Measurements from ENCODE around the gene ZNF48.
"Not testable (repeated sequence)": the region's sequence is repeated elsewhere in the genome, so short reads cannot be mapped to it uniquely, and the experiment has no call there.

Gene ZNF48

DNA sequence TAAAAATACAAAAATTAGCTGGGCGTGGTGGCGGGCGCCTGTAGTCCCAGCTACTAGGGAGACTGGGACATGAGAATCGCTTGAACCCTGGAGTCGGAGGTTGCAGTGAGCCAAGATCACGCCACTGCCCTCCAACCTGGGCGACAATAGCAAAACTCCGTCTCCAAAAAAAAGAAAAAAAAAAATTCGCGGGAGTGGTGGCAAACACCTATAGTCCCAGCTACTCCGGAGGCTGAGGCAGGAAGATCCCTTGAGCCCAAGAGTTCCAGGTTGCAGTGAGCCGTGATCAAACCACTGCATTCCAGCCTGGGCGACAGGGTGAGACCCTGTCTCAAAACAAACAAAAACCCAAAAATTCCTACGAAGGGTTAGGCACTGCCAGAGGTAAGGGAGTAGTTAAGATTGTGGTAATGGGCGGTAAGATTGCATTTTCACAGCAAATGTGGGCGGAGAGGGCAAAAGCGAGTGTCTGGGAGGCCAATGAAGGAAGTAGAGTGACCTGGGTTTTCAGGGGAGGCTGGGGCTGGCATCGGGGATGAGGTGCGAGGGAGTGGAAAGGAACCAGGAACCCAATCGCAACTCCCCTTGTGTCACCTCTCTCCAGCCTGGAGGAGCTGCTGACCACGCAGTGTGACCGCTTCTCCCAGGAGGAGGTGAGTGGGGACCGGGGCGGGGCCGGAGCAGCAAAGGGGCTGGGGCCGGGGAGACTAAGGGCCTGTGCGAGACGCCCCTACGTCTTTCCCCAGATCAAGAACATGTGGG lies 18.0 kb upstream of the ZNF48 start:
- FAIRE-seq (peak; percentile 58), DNase-seq (ENCODE audit: insufficient read length, low spot score) (no peak)

DNA sequence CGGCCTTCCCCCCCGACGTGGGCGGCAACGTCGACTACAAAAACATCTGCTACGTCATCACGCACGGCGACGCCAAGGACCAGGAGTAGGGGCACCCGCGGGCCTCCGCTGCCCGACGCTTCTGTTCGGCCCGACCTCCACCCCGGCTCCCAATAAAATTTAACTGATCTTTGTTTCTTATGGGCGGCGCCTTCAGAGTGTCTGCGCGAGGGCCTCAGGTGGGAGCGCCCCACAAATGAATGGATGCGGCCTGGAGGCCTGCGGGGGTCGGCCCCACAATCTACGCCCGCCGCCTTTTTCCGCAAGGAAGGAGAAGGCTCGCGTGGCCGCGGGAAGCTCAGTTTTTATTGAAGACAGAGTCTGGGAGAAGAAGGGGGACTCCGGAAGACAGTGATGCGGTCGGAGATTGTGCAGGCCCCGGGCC lies 17.4 kb upstream of the ZNF48 start:
- FAIRE-seq (peak; percentile 77), DNase-seq (ENCODE audit: insufficient read length, low spot score) (peak; percentile 60)

DNA sequence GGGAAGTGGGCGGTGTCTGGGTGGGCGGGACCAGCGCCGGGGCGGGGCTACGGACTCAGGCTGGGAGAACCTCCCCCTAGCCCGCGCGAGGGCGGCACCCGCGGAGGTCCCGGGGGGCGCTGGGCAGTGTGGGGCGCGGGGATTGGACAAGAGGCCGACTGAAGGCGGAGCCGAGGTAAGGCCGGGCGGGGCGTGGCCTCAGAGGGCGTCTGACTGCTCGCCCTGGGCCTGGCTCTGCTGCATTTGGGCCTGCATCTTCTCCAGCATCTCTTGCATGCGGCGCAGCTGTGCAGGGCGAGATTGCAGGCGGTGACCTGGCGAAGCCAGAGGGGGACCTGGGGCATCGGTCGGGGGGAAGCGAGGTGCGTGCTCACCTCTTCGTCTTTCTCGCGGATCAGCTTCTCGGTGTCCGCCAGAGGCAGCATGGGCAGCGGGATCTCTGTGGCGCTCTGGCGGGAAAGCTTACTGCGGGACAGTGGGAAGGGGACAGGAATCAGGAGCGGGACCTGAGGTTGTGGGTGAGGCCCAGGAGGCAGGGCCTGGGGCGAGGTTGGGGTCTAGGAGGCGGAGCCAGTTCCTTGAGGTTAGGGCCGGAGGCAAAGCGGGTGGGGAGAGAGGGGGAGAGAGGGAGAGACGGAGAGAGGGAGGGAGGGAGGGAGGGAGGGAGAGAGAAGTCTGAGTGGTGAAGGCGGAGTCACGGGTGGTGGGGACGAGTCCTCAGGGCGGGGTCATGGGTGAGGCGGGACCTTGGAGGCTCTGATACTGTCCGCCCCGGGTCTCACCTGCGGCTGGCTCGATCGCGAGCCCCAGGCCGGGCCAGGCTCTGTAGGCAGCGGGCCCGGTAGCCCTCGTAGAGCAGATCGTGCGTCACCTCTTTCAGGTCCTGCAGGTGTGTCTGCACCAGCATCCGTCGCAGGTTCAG lies 16.7 kb upstream of the ZNF48 start:
- peak; percentile 90 for DNase-seq (ENCODE audit: insufficient read length, low spot score)
- peak; percentile 91 for FAIRE-seq

DNA sequence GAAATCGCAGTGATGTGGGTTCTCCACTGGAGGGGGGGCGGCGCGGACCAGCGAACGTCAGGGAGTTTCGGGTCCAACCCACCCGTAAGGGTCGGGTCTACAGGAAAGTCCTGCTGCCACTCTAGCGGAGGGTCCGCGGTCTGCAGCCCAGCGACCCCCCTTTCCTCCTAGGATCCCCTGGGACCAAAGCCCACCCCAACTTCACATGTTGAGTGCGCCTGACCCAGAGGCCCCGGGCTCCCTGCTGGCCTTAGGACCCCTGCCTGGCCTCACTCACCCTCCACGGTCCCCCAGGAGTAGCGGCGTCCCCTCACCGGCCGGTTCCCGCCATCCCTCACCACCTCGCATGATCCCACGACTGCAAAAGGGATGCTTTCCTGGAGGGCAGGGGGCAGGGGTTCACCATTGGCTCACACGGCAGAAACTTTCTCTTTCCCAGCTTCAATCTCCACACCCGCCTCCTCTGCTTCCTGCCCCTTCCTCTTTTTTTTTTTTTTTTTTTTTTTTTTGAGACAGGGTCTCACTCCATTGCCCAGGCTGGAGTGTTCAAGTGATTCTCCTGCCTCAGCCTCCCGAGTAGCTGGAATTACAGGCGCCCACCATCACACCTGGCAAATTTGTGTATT lies 15.9 kb upstream of the ZNF48 start:
- FAIRE-seq: no peak

DNA sequence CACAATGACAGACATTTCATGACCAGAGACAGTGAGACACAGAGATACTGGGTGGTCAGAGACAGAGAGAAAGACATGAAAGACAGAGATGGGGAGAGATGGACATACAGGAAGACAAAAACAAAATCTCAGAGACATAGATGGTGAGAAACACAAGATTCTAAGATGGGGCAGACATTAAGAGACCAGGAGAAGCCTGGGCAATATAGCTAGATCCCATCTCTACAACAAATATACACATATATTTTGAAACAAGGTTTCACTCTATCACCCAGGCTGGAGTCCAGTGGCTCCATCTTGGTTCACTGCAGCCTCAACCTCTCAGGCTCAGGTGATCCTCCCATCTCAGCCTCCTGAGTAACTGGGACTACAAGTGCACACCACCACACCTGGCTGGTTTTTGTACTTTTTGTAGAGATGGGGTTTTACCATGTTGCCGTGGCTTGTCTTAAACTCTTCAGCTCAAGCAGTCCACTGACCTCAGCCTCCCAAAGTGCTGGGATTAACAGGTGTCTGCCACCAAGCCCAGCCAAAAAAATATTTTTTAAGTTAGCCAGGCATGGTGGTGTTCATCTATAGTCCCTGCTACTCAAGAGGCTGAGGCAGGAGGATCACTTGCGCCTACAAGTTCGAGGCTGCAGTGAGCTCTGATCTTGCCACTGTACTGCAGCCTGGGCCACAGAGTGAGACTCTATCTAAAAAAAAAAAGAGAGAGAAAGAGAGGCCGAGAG lies 15.0 kb upstream of the ZNF48 start:
- no peak for DNase-seq (ENCODE audit: insufficient read length, low spot score)
- no peak for FAIRE-seq

More for the DNA sequence above, 15.9 kb upstream of the ZNF48 start:
- no peak for DNase-seq (ENCODE audit: insufficient read length, low spot score)

DNA sequence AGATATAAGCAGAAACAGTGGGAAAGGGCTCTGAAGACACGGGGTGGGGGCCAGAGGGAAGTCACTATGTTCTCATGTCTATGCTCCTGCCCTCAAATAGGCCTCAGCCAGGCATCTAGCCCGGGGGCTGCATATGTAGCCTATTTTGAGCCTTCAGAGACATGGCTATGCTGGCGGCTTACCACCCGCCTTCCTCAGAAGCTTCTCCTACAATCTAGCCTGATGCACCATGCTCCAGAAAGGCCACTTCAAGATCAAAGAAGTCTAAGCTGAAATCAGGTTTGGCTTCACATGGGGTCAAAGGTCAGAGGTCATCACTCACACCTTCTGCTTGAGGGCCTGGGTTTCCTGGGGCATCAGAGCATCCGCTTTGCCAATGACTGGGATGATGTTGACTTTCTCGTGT lies 14.4 kb upstream of the ZNF48 start:
- DNase-seq (ENCODE audit: insufficient read length, low spot score): no peak
- FAIRE-seq: no peak

DNA sequence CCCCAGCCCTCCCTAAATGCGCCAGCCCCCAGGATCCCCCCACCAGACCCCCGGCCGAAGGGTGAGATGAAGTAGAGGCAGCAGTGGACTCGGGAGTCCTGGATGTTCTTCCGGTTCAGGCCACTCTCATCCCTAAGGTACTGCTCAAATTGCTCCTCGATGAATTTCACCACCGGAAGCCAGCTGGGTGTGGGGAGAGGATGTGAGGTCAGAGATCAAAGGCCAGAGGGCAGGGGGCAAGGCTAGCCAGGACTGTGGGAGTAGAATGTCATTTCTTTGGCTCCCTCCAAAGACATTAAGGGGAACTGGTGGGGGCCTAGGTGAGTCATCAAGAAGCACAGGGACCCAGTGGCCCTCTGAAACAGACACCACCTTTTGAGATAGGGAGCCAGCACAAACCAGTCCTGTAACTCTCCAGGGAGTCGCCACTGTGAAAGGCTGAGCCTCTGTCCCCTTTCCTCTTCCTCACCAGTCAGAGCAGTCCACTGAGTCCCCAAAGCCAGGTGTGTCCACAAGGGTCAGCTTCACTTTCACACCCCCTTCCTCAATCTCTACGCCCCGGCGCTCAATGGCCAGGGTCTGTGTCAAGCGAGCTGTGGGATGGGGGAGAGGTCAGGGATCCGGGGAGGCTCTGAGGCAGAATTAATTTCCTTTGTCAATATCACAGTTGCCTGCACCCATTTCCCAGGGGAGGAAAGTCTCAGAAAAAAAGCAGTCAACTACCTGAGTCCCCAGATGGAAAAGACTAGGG lies 13.8 kb upstream of the ZNF48 start:
- FAIRE-seq: peak; percentile 63
- DNase-seq (ENCODE audit: insufficient read length, low spot score): no peak

DNA sequence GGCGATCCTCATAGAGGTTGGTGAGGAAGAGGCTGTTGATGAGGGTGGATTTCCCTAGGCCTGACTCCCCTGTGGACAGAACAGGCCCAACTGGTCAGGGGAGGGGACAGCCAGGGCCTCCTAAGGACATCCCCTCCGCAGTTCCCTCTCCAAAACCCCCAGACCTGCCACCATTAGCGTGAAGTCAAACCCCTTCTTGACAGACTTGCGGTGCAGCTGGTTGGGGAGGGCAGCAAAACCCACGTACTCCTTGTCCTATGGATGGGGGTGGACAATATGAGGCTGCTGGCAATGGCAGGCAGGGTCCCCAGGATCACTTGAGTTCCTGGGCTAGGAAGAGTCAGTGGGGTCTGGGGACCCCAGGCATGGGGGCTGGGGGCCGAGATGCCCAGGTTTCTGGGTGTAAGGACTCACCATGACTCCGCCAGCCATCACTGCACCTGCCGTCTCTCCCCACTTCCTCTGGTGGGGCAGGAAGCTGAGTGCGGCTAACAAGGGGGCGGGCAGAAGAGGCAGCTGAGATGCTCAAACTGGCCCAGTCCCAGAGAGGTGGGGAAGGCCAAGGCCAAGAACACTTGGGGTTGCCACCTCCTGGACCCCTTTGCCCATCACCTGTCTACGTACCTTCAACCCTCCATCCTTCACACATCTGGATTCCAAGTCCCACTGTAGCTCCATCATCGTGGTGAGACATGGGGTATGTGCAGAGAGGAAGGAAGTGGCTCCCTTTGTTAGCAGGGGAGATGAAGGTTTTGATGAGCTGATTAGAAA lies 12.9 kb upstream of the ZNF48 start, which contains the start of gene SEPTIN1:
Gene SEPTIN1, minus strand, starts transcription at position 451 of the 771 bp plus-strand sequence. Its CDS starts 19 bp downstream, at position 432.
- DNase-seq (ENCODE audit: insufficient read length, low spot score) (no peak), FAIRE-seq (peak; percentile 86)

DNA sequence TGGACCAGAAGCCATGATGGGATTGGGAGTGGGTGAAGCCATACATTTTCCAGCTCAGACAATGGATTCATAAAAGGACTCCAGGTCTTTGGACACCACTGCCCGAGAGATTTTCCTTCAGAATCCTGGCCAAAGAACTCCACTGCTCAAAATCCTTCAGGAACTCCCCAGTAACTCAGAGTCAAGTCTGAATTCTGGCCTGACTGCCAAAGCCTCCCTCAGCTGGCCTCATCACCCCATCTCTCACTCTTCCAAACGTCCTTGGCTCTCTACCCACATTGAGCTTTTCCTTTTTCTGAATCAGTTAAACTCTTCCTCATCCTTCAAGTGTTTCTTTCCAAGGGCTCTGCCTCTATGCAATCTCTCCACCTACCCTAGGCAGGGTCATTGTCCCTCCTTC lies 11.7 kb upstream of the ZNF48 start:
- DNase-seq (ENCODE audit: insufficient read length, low spot score) (no peak), FAIRE-seq (no peak)

DNA sequence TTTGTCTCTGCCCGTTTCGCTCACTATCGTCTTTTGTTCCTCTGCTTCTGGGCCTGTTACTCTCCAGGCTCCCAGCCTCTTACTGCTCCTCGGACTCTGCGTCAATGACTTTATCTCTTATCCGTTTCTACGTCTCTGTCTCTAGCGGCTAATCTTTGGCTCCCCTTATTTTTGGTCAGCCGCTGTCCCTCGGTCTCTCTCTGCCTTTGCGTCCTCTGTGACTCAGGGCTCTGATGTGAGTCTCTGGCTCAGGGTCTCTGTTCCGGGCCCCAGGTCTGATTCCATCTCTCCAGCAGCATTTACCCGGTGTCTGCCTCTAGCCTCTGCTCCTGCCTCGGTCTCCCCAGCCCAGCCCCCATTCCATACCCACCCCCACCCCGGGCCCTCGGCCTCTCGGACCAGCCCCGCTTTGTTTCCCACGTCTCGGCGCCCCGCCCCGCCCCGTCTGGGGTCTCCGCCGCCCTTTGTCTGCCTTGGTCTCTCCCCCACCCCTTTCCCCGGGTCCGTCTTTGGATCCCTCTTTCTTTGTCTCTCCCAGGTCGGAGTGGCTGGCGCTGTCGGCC lies 547 bp upstream of the ZNF48 start:
- DNase-seq (ENCODE audit: insufficient read length, low spot score): no peak
- FAIRE-seq: no peak

DNA sequence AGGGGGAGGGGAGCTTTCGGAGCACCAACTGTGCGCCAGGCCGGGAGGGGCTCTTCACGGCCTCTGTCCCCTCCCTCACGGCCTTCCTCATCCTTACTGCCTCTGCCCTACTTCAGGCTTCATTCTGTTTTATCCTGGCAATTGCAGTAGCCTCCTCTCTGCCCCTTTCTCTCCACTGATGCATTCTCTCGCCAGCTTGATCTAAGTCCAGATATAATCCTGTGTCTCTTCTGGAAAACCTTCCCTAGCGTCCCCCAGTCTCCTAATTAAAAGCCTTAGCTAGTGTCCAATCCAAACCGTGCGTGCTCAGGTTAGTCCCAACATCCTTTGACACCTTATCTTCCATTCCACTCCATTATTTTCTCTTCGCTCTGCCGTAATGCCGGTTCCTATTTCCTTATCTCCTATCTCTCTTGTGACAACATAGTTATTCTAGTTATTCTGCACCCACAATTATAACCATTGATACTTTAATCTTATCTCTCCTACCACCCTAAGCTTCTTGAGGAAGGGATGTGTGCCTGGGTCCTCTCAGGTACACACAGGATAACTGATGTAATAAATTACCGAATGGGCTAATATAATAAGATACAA lies 869 bp downstream of the ZNF48 start:
- no peak for FAIRE-seq
- DNase-seq (ENCODE audit: insufficient read length, low spot score): no peak

DNA sequence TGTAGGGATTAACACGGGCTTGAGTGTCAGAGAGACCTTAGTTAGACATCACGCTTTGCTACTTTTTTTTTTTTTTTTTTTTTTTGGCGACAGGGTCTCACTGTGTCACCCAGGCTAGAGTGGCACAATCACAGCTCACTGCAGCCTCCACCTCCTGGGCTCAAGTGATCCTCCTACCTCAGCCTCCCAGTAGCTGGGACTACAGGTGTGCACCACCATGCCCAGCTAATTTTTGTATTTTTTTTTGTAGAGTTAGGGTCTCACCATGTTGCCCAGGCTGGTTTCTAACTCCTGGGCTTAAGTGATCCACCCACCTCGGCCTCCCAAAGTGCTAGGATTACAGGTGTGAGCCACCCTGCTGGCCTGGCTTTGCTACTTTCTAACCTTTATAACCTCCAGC lies 1.4 kb downstream of the ZNF48 start:
- DNase-seq (ENCODE audit: insufficient read length, low spot score); FAIRE-seq: not testable (repeated sequence)

DNA sequence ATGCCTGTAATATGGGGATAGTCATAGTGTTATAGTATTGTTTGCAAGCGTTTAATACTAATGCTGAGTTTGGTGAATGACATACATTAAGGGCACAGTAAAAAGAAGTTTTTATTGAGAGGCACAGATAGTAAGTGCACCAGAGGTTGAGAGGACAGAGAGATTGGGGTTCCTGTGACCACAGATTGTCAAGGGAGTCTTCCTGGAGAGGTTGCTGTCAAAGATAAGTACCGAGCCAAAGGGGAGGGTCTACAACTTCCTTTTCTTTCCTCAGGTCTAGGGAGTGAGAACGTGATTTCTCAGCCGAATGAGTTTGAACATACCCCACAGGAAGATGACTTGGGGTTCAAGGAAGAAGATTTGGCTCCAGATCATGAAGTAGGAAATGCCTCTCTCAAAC lies 1.8 kb downstream of the ZNF48 start:
- no peak for FAIRE-seq
- no peak for DNase-seq (ENCODE audit: insufficient read length, low spot score)

DNA sequence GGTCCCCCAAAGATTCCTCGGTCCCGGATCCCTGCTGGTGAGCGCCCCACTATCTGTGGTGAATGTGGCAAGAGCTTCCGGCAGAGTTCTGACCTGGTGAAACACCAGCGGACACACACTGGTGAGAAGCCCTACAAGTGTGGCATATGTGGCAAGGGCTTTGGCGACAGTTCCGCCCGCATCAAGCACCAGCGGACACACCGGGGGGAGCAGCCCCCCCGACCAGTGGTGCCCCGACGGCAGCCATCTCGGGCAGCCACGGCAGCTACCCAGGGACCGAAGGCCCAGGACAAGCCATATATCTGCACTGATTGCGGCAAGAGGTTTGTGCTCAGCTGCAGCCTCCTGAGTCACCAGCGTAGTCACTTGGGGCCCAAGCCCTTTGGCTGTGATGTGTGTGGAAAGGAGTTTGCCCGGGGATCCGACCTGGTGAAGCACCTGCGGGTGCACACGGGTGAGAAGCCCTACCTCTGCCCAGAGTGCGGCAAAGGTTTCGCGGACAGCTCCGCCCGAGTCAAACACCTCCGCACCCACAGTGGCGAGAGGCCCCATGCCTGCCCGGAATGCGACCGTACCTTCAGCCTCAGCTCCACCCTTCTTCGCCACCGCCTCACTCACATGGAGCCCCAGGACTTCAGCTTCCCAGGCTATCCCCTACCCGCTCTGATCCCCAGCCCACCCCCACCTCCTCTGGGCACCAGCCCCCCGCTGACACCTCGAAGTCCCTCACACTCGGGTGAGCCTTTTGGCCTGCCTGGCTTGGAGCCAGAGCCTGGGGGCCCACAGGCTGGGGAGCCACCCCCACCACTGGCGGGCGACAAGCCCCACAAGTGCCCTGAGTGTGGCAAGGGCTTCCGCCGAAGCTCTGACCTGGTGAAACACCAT lies 2.8 kb downstream of the ZNF48 start:
- DNase-seq (ENCODE audit: insufficient read length, low spot score): no peak

DNA sequence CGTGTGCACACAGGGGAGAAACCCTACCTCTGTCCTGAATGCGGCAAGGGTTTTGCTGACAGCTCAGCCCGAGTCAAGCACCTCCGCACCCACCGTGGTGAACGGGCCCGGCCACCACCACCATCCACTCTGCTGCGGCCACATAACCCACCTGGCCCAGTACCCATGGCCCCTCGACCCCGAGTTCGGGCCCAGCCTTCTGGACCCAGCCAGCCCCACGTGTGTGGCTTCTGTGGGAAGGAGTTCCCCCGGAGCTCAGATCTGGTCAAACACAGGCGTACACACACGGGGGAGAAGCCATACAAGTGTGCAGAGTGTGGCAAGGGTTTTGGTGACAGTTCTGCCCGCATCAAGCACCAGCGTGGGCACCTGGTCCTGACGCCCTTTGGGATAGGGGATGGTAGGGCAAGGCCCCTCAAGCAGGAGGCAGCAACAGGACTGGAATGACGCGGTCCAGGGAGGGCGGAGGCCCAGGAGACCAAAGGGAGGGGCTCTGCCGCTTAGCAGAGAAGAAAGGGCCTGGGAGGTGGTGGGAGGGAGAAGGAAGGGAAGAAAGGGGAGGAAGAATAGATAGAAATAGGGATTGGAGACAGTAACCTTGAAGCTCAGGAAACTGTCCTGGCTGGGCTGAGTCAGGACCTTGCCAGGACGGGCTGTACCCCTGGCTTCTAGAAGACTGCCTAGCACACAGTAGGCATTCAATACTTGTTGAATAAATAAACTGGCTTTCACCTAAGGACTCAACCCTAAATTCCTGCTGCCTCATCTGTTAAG lies 3.6 kb downstream of the ZNF48 start:
- DNase-seq (ENCODE audit: insufficient read length, low spot score) (no peak), FAIRE-seq (no peak)

More for the DNA sequence above, 2.8 kb downstream of the ZNF48 start:
- no peak for FAIRE-seq

DNA sequence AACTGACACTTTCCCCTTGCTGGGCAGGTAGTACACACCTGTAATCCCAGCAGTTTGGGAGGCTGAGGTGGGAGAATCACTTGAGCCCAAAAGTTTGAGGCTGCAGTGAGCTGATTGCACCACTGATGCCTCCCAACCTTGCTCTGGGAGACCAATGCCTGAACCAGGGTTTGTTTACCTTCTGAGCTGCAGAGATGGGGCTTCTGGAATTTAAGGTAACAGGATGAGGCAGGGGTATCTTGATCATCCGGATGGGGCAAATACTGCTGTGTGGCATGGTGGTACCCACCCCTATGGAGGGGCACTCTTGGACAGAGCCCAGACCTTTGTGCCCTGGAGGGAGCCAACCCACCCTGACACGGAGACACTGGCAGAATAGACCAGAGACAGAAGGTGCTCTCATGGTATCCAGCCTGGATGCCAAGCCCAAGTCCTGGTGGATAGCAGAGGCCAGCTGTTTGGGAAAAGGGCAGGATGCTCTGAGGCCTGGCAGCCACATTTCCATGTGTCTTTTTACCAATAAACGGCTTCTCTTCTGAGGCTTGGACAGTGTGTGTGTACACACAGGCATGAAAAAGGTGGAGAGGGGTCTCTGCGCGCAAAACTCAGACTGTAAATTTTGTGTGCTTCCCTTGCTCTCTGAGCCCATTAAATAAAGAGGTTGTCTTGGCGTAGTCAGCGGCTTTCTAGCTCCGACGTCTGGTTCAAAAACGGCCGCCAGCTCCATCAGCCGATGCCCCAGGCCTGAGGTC lies 4.4 kb downstream of the ZNF48 start:
- FAIRE-seq (no peak), DNase-seq (ENCODE audit: insufficient read length, low spot score) (no peak)
